ENCODE results near the gene ENTPD6. TPM values are rescaled to one million over a fixed set of nuclear protein-coding genes. Genes with fewer than 3 reads are reported as not detected.
A peak's percentile ranks its signal among the peaks of the same experiment; 100 is the strongest.
"Not testable (repeated sequence)": the region's sequence is repeated elsewhere in the genome, so short reads cannot be mapped to it uniquely, and the experiment has no call there.

ENTPD6 gene
- total RNA-seq, 2 experiments from 2014 or later = 39.4 to 42.8 TPM

DNA sequence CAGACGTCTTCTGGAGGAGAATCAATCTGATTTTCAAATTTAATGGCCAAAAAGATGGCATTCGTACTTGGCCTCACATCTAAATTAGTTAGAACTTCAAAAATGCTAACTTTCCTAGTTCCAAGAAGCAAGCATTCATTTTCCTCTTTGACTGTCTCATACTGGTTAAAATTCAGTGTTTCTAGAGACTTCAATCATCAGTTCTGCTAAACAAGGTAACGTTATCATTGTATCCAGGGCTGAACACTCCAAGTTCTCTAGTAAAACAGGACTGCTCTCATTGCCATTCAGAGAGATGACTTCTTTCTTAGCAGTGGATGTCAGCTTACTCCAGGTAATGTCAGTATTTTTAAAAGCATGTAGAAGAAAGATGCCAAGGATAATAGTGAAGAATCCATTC is 34.6 kb upstream of the ENTPD6 start:
- TF ChIP-seq, protein P1, sequence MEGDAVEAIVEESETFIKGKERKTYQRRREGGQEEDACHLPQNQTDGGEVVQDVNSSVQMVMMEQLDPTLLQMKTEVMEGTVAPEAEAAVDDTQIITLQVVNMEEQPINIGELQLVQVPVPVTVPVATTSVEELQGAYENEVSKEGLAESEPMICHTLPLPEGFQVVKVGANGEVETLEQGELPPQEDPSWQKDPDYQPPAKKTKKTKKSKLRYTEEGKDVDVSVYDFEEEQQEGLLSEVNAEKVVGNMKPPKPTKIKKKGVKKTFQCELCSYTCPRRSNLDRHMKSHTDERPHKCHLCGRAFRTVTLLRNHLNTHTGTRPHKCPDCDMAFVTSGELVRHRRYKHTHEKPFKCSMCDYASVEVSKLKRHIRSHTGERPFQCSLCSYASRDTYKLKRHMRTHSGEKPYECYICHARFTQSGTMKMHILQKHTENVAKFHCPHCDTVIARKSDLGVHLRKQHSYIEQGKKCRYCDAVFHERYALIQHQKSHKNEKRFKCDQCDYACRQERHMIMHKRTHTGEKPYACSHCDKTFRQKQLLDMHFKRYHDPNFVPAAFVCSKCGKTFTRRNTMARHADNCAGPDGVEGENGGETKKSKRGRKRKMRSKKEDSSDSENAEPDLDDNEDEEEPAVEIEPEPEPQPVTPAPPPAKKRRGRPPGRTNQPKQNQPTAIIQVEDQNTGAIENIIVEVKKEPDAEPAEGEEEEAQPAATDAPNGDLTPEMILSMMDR (IDR thresholded peaks at IDR 0.05) = no peak
- H3K27ac Mint-ChIP-seq = peak overlapping the region; percentile 8
- intact Hi-C loops (cut with micrococcal nuclease) = loop anchor here (5.0 kb wide), 1 partner anchor 79 kb away; the partner anchor contains the start of gene VSX1
- no peaks in the 10 kb centered on the region for H3K36me3 Mint-ChIP-seq (ENCODE audit: low read depth)
- no peak for DNase-seq
- CTCF ChIA-PET = interaction anchor here (0.6 to 2.2 kb wide), 5 partner anchors 12 to 133 kb away, joined by 3 to 6 read pairs (median 4); no protein-coding TSS in a partner anchor
- no peak overlapping the region for H3K4me3 Mint-ChIP-seq
- H3K9me3 Mint-ChIP-seq = peaks cover 4% of the 10 kb centered on the region
- ATAC-seq = peak; percentile 41
- peaks cover 3% of the 10 kb centered on the region for H3K27me3 Mint-ChIP-seq
- POLR2A ChIA-PET = interaction anchor here (0.6 to 1.3 kb wide), 3 partner anchors 12 to 129 kb away, joined by 3 to 4 read pairs (median 3); no protein-coding TSS in a partner anchor
- peaks cover 16% of the 10 kb centered on the region for H3K4me1 Mint-ChIP-seq (ENCODE audit: low read depth)

DNA sequence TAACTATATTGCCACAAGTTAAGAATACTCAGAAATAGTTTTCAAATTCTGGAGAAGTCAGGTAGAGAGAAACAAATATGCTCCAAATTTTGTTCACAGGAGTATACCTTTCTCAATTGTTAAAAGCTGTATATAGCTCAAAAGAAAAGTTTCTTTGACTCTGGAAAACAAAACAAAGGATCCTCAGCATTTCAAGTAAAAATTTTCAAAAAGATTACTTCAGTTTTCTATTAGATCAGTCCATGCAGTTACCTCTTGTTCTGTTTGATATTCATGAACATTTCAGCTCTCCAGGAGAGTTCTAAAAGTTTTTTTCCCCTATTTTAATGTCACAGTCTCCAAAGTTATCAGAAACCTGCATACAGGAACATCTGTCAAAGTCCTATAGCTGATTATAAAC is 30.4 kb upstream of the ENTPD6 start:
- ChIA-PET CTCF (interaction anchor here (1.5 to 1.7 kb wide), 2 partner anchors 11 to 13 kb away, joined by 4 to 6 read pairs; no protein-coding TSS in a partner anchor), POLR2A (interaction anchor here (1.0 kb wide), 1 partner anchor 16 kb away, joined by 3 read pairs; no protein-coding TSS in a partner anchor)
- peaks cover 4% of the 10 kb centered on the region for H3K9me3 Mint-ChIP-seq
- no peak overlapping the region for H3K4me3 Mint-ChIP-seq
- intact Hi-C loops (cut with micrococcal nuclease) = no loop called here
- DNase-seq (no peak), ATAC-seq (no peak)
- TF ChIP-seq, protein P1 (IDR thresholded peaks at IDR 0.05) = no peak
- H3K27ac Mint-ChIP-seq = no peak overlapping the region
- H3K4me1 Mint-ChIP-seq (ENCODE audit: low read depth) = peaks cover 15% of the 10 kb centered on the region
- no peaks in the 10 kb centered on the region for H3K36me3 Mint-ChIP-seq (ENCODE audit: low read depth)
- H3K27me3 Mint-ChIP-seq = peaks cover 9% of the 10 kb centered on the region

DNA sequence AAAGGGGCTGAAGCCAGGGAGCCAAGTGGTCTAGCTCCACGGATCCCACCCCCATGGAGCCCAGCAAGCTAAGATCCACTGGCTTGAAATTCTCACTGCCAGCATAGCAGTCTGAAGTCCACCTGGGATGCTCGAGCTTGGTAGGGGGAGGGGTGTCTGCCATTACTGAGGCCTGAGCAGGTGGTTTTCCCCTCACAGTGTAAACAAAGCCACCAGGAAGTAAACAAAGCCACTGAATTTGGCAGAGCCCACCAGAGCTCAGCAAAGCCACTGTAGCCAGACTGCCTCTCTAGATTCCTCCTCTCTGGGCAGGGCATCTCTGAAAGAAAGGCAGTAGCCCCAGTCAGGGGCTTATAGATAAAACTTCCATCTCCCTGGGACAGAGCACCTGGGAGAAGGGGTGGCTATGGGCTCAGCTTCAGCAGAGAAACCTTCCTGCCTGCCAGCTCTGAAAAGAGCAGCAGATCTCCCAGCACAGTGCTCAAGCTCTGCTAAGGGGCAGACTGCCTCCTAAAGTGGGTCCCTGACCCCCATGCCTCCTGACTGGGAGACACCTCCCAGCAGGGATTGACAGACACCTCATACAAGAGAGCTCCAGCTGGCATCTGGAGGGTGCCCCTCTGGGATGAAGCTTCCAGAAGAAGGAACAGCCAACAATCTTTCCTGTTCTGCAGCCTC is 29.3 kb upstream of the ENTPD6 start:
- POLR2A ChIA-PET = interaction anchor here (1.0 to 1.2 kb wide), 2 partner anchors 17 to 75 kb away, joined by 3 read pairs; no protein-coding TSS in a partner anchor
- H3K9me3 Mint-ChIP-seq; intact Hi-C loops (cut with micrococcal nuclease); H3K4me3 Mint-ChIP-seq; H3K36me3 Mint-ChIP-seq (ENCODE audit: low read depth); ATAC-seq; H3K27ac Mint-ChIP-seq; H3K4me1 Mint-ChIP-seq (ENCODE audit: low read depth); DNase-seq; H3K27me3 Mint-ChIP-seq: not testable (repeated sequence)
- CTCF ChIA-PET = interaction anchor here (1.7 kb wide), 1 partner anchor 10 kb away, joined by 4 read pairs; no protein-coding TSS in a partner anchor

DNA sequence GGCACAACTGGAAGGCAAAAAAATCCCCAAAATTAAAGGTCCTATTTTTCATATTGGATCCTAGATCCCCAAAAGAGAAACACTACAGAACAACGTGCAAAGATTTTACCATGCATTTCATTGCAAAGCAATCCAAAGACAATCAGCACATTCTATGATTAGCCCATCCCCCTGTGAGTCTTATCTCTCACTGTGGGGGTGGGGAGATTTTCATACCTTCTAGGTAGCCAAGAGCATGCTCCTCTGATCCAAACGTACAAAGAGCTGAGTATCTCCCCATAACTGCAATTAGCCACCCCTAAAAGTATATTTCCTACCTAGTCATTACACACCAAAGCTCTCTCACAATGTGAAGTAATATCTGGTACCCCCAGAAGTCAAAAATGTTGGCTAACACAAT is 22.2 kb upstream of the ENTPD6 start:
- CTCF ChIA-PET = interaction anchor here (0.9 to 1.7 kb wide), 2 partner anchors 13 to 178 kb away, joined by 4 to 5 read pairs; no protein-coding TSS in a partner anchor
- Mint-ChIP-seq H3K27ac (no peak overlapping the region), H3K4me1 (ENCODE audit: low read depth) (peaks cover 4% of the 10 kb centered on the region), H3K36me3 (ENCODE audit: low read depth) (no peaks in the 10 kb centered on the region), H3K9me3 (no peaks in the 10 kb centered on the region), H3K27me3 (no peaks in the 10 kb centered on the region), H3K4me3 (no peak overlapping the region)
- no peak for DNase-seq
- TF ChIP-seq, protein P1 (IDR thresholded peaks at IDR 0.05) = no peak
- intact Hi-C loops (cut with micrococcal nuclease) = no loop called here
- POLR2A ChIA-PET = no interaction called here
- no peak for ATAC-seq

DNA sequence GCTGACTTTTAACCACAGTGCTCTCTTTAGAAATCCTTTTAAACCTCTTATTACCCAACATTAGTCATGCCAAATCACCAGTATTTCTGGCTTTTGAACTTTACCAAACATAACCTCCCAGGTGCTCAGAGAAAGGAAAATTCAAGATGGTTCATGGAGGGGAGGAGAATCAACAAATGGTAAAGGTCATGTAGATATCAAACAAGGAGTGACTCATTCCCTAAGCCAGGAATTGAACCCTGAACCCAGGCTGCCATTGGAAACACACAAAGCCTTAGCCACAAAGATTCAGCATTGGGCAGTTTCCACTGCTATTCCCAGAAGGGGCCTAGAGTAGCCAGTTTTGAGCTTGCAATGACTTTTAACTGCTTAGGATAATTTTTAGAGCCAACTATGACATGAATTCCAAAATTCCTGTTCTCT is 21.6 kb upstream of the ENTPD6 start:
- Mint-ChIP-seq H3K36me3 (ENCODE audit: low read depth) (no peaks in the 10 kb centered on the region), H3K27me3 (no peaks in the 10 kb centered on the region), H3K4me1 (ENCODE audit: low read depth) (peaks cover 6% of the 10 kb centered on the region), H3K9me3 (no peaks in the 10 kb centered on the region), H3K27ac (no peak overlapping the region), H3K4me3 (no peak overlapping the region)
- TF ChIP-seq, protein P1 (IDR thresholded peaks at IDR 0.05) = no peak
- no peak for ATAC-seq
- DNase-seq = no peak
- intact Hi-C loops (cut with micrococcal nuclease) = no loop called here
- ChIA-PET POLR2A (no interaction called here), CTCF (interaction anchor here (0.9 to 1.7 kb wide), 2 partner anchors 13 to 179 kb away, joined by 4 to 5 read pairs; no protein-coding TSS in a partner anchor)

Data from activated CD8-positive, alpha-beta T cell treated with anti-CD3 and anti-CD28 coated beads for 36 hours (primary cell).